Measurements from ENCODE around the gene TPRX1.
"Not testable (repeated sequence)": the region's sequence is repeated elsewhere in the genome, so short reads cannot be mapped to it uniquely, and the experiment has no call there.

The TPRX1 gene

DNA sequence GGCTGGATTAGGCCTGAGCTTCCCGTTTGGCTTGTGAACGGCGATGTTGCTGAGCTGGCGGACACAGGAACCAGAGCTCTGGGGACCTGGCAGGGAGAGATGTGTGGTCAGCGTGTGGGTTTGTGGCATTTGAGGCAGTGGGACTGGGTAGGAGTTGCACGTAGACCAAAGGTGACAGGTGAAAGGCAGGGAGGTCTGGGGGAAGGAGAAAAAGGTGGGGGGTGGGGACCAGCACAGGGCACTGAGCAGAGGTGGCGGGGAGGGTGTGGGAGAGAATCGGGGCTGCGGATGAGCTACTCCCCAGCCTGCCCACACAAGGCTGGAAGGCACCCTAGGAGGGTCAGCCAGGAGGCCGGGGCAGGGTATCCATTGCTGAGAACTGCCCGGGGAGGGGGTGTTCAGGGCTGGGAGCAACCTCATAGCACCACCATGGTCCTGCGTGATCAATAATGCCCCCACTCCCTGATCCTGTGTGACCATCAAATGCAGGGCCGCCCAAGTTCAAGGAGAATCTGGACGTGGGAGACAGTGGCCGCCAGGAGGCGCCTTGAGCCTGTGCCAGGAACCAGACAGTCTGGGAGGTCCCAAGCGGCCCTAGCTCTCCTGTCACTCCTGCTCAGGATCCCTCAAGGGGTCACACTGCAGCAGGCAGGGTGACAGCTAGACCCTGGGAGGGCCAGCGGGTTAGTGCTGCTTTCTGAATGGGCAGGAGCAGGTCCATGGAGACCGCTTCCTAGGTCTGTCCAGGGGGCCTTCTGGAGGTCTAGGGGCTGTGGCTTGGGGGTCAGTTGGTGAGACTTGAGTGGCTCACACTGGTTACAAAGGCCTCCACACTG is 38.6 kb downstream of the TPRX1 start:
- peak; percentile 51 for DNase-seq

DNA sequence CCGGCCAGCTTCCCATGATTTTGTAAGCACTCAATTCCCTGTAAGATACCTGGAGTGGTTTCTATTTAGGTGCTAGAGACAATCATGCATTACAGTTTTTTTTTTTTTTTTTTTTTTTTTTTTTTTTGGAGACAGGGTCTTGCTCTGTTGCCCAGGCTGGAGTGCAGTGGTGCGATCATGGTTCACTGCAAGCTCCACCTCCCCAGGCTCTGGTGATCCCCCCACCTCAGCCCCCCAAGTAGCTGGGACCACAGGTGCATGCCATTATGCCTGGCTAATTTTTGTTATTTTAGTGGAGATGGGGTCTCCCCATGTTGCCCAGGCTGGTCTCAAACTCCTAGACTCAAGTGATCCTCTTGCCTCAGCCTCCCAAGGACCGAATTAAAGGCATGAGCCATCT is 39.6 kb downstream of the TPRX1 start:
- not testable (repeated sequence) for DNase-seq

DNA sequence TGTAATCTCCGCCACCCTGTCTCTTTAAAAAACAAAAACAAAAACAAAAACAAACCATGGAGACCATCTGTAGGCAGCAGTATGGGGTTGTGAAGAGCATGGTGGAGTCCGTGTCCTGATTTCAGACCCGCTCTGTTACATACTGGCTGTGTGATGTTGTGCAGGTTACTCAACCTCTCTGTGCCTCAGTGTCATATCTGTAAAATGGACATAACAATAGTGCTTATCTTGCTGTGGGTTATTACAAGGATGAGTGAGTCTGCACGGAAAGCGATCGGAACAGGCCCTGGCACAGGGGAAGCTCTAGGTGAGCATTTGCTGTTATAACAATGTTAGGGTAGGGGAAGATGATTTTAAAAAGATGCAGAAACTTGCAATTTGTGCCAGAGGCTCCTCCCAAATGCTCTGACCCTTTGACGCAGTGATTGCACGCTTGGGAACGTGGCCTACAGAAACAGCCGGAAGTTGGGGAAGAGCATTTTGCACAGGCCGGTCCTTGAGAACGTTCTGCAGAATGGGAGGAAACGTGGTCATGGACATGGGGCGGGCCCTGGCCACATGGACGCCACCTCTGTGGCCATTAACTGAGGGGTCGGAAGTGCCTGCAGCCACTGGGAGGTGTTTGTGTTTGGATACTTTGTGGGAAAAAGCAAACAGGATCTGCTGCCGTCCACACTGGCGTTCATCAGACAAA is 41.6 kb downstream of the TPRX1 start:
- DNase-seq = no peak

DNA sequence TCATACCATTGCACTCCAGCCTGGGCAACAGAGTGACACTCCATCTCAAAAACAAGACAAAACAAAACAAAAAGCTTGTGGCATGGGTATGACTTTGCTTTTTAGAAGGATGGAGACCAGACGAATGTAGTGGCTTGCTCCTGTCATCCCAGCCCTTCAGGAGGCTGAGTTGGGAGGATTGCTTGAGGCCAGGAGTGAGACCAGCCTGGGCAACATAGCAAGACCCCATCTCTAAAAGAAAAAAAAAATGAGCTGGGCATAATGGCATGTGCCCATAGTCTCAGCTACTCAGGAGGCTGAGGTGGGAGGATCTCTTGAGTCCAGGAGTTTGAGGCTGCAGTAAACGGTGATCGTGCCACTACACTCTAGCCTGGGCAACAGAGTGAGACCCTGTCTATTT is 42.2 kb downstream of the TPRX1 start:
- DNase-seq = no peak

DNA sequence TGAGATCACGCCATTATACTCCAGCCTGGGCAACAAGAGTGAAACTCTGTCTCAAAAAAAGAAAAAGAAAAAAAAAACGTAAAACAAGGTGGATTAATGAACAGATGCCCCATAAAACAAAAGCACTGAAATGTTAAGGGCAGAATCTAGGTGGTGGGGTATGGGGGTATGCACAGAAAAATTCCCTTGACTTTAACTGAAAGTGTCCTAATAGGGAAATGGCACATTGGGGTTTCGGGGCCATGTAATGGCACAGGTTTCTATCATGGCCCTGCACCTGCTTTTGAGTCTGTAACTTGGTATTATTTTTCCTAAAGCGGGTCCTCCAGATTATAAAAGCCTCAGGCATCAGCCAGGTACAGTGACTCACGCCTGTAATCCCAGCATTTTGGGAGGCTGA is 42.8 kb downstream of the TPRX1 start:
- DNase-seq = no peak

DNA sequence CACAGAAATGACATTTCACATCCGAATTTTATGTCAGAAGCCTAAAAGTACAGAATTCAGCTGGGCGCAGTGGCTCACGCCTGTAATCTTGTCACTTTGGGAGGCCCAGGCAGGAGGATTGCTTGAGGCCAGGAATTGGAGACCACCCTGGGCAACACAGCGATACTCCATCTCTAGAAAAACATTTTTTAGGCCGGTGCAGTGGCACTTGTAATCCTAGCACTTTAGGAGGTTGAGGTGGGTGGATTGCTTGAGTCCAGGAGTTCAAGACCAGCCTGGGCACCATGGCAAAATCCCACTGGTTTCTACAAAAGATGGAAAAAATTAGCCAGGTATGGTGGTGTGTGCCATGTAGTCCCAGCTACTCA is 43.7 kb downstream of the TPRX1 start:
- no peak for DNase-seq

DNA sequence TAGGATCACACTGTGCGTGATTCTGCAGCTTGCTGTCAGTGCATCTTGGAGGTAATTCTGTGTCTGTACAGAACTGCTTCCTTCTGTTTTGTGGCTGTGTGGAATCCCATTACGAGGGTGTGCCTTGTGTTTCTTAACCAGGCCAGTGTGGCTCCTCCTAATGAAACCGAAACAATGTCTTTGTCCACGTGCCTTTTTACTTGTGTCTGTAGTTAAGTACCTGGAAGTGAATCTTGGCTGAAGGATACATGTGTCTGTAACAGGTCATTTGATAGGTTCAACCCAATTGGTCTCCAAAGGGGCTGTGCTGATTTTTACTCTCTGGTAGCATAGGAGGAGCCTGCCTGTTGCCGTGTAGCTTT is 45.9 kb downstream of the TPRX1 start:
- no peak for DNase-seq

DNA sequence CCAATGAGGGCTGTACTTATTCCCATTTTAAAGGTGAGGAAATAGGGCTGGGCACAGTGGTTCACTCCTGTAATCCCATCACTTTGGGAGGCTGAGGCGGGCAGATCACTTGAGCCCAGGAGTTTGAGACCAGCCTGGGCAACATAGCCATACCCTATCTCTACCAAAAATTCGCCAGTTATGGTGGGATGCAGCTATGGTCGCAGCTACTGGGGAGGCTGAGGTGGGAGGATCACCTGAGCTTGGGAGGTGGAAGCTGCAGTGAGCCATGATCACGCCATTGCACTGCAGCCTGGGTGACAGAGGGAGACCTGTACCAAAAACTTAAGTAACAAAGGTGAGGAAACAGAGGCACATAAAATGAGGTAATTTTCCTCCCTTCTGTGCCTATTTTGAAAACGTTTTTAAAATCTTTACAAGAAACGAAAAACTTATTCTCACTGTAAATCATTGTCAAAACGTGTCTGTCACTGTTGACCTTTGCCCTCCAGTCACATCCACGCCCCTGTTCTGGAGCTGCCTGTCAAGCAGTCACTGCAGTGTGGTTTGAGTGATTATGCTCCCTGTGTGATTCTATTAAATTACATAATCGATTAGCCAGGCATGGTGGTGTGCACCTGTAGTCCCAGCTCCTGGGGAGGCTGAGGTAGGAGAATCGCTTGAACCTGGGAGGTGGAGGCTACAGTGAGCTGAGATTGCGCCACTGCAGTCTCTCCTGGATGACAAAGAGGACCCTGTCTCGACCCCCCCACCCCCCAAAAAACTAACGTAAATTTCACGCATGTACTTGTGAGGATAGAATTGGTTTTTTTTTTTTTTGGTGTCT is 46.5 kb downstream of the TPRX1 start:
- DNase-seq = no peak

DNA sequence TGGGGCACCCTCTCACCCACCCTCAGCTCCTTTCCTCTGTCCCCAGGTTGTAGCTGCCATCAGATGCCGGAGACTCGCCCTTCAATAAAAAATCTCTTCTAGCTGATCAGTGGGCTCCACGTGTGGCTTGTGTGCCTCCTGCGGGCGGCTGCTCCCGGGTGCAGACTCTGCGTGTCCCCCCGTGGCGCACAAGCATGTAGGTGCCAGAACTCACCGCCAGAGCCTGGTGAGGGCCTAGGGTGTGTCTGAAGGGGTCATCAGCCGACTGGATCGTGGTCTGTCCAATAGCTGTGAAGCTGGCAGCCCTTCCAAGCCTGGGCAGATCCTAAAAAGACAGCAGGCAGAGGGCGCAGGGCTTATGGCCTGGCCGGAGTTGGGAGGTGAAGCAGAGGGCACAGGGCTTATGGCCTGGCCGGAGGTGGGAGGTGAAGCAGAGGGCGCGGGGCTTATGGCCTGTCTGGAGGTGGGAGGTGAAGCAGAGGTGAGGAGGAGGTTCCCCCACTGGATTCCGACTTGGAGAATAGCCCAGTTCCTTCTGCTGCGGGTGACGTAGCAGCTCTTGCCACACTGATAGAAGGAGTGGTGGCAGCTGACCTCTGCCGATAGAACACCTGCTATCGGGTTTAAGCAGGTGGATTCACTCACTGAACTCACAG is 47.3 kb downstream of the TPRX1 start:
- DNase-seq = no peak

DNA sequence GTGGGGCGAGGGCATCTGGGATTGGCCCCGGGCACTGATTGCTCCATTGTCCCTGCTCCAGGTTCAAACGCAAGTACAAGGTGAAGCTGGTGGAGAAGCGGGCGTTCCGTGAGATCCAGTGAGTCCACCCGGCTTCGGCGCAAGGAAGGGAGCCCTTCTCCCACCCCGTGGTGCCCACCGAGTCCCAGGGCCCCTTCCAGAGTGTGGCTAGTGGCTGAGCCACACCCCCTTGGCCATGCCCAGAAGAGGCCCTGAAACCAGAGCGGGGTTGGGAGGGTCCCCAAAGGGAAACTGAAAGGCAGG is 47.8 kb downstream of the TPRX1 start:
- DNase-seq = no peak

DNA sequence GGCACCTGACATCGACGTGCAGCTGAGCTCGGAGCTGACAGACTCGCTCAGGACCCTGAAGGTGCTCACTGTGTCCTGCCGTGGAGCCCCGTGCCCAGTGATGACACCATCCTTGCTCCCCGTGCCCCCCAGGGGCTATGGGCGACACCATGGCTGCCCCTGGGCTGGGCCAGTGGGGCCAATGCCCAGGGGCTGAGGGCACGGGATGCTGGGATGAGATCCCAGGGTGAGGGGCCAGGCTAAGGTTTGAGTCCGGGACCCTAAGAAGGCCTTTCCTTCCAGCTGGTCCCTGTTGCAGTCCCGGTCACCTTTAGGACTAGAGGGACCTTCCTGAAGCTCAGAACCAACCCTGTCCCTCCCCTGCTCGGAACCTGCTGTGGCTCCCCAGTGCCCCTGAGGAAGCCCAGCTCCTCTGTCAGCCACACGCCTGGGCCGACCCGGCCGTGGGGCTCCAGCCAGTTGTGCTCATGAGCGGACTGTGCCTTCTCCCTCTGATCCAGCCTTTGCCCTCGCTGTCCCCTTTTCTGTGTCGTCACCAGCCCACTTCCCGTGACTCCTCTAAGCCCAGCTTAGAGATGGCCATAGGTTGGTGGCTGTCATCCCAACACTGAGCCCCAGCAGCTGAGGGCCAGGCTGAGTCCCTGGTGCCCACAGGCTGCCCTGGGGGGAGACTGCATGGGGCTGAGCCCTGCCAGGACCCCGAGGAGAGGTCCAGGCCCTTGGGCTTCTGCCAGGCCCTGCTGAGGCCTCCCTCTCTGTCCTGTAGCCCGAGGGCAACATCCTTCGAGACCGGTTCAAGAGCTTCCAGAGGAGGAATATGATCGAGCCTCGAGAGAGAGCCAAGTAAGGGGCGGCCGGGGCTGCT is 48.4 kb downstream of the TPRX1 start:
- DNase-seq = no peak

DNA sequence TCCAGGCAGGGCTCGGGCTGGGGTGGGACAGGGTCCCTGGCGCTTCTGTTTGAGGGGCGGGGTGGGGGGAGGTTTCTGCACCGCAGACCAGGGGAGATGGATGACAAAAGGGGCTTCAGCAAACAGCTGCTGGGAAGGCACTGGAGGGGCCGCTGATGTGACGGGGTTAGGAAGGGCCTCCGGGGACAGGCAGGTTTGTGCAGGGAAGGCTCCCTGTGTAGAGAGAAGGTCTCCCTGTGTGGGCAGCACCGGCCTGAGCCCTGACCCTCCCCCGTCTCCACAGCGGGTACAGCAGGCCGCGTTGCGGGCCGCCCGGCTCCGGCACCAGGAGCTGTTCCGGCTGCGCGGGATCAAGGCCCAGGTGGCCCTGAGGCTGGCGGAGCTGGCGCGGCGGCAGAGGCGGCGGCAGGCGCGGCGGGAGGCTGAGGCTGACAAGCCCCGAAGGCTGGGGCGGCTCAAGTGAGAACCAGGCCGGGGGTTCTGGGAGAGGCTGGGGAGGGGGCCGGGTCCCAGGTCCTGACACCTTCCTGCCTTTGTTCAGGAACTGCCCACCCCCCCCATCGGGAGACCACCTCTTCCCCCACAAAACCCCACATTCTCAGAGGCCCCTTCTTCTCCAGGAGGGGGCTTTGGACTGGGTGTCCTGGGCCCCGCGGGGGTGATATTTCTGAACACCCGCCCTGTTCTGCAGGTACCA is 49.1 kb downstream of the TPRX1 start:
- no peak for DNase-seq

DNA sequence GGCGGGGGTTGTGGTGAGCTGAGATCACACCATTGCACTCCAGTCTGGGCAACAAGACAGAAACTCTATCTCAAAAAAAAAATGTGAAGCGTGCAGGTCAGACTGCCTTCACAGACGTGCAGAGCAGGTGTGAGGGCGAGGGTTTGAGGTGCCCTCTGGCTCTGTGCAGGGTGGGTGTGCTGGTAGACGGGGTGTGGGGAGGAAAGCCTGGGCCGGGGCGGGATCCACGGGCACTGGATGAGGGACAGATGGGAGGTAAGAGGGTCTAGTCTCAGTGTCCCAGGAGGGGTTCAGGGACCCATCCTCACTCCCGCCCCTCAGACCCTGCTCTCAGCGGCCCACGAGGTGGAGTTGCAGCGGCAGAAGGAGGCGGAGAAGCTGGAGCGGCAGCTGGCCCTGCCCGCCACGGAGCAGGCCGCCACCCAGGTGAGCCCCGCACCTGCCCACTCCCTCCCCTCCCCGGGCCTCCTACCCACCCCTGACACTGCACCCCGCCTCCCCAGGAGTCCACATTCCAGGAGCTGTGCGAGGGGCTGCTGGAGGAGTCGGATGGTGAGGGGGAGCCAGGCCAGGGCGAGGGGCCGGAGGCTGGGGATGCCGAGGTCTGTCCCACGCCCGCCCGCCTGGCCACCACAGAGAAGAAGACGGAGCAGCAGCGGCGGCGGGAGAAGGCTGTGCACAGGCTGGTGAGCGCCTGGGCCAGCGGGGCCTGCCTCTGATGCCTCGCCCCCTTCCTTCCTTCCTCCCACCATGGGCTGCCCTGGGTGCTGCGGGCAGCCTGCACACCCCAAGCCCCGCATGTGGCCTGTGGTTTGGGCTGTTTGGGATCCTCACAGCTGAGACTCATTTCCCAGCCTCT is 49.9 kb downstream of the TPRX1 start:
- no peak for DNase-seq

DNA sequence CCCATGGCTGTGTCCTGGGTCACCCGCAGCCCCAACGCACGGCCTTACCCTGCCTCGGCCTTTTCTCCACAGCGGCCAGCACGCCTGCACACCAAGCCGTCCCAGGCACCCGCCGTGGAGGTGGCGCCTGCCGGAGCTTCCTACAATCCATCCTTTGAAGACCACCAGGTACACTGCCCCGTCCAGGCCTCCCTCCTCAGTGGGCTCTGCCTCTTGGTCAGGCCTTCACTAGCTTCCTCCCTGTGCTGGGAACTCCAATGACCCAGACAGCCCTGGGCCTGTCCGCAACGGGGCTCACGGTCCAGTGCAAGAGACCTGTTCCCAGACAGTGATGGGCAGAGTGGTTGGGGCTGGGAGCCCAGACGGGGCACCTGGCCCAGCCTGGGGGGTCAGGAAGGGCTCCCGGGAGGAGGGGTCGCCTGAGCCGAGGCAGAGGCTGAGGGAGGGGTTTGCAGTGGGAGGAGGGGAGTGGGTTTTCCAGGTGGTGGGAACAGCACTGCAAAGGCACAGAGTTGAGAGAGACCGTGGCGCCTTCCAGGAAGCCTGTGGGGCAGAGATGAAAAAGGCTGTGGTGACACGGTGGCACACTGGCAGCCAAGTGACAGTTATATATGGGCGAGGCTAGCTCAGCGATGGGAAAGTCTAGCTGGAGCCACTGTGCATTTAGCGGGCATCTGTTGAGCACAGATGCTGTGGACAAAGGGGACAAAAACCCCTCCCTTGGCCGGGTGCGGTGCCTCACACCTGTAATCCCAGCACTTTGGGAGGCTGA is 51.7 kb downstream of the TPRX1 start:
- DNase-seq = no peak
